H9 (cell line): ENCODE measurements around the gene COMMD1. TPM values are rescaled to one million over a fixed set of nuclear protein-coding genes. Genes with fewer than 3 reads are reported as not detected.

ENCODE experiments used
- DNase-seq: peaks from one replicate; pipeline ENCODE4 v3.0.0-alpha.2; 2017
- H2AFZ ChIP-seq: one replicate; pipeline ENCODE4 v1.6.1; 2013; ENCODE audit warnings: mild to moderate bottlenecking, low read length, control low read depth, moderate library complexity
- H2AK5ac ChIP-seq: 2 replicates; pipeline ENCODE4 v1.6.1; 2013; ENCODE audit warnings: low read length, control low read depth, mixed read lengths; ENCODE audit not compliant: insufficient read length
- H2BK120ac ChIP-seq: one replicate; pipeline ENCODE4 v1.6.1; 2013; ENCODE audit warnings: low read depth, mild to moderate bottlenecking, low read length, control low read depth, inconsistent platforms; ENCODE audit not compliant: poor library complexity, severe bottlenecking
- H2BK12ac ChIP-seq: 2 replicates; pipeline ENCODE4 v1.6.1; 2013; ENCODE audit warnings: low read length, control low read depth, mixed read lengths, low read depth; ENCODE audit not compliant: insufficient read length
- H2BK15ac ChIP-seq: 2 replicates; pipeline ENCODE4 v1.6.1; 2013; ENCODE audit warnings: low read depth, low read length, control low read depth
- H2BK20ac ChIP-seq: one replicate; pipeline ENCODE4 v1.6.1; 2013; ENCODE audit warnings: low read depth, mild to moderate bottlenecking, low read length, control low read depth, inconsistent platforms; ENCODE audit not compliant: poor library complexity, severe bottlenecking
- H2BK5ac ChIP-seq: 2 replicates; pipeline ENCODE4 v1.6.1; 2013; ENCODE audit warnings: low read length, control low read depth, mixed read lengths; ENCODE audit not compliant: insufficient read length
- H3K14ac ChIP-seq: 2 replicates; pipeline ENCODE4 v1.6.1; 2013; ENCODE audit warnings: low read length, control low read depth; ENCODE audit not compliant: insufficient read depth
- H3K18ac ChIP-seq: 2 replicates; pipeline ENCODE4 v1.6.1; 2013; ENCODE audit warnings: low read depth, mild to moderate bottlenecking, mixed read lengths, low read length, control low read depth; ENCODE audit not compliant: insufficient read length
- H3K23ac ChIP-seq: 2 replicates; pipeline ENCODE4 v1.6.1; 2013; ENCODE audit warnings: low read length, control low read depth, mixed read lengths, low read depth; ENCODE audit not compliant: insufficient read length
- H3K23me2 ChIP-seq: 2 replicates; pipeline ENCODE4 v1.6.1; 2013; ENCODE audit warnings: low read depth, mild to moderate bottlenecking, mixed read lengths, low read length, control low read depth; ENCODE audit not compliant: insufficient read length, poor library complexity, severe bottlenecking
- H3K27ac ChIP-seq: 2 replicates; pipeline ENCODE4 v1.5.1; 2013; ENCODE audit warnings: low read length, control low read depth, mixed read lengths, low read depth; ENCODE audit not compliant: insufficient read length
- H3K27me3 ChIP-seq: 2 replicates; pipeline ENCODE4 v1.6.1; 2013; ENCODE audit warnings: low read length, control low read depth, inconsistent platforms; ENCODE audit not compliant: insufficient read depth
- H3K4ac ChIP-seq: 2 replicates; pipeline ENCODE4 v1.6.1; 2013; ENCODE audit warnings: low read depth, mild to moderate bottlenecking, control low read depth, inconsistent platforms, low read length, moderate library complexity
- H3K4me1 ChIP-seq: 2 replicates; pipeline ENCODE4 v1.6.1; 2013; ENCODE audit warnings: low read length, control low read depth, inconsistent platforms; ENCODE audit not compliant: insufficient read depth
- H3K4me2 ChIP-seq: 2 replicates; pipeline ENCODE4 v1.6.1; 2013; ENCODE audit warnings: low read length, control low read depth, mixed read lengths; ENCODE audit not compliant: insufficient read length, insufficient read depth
- H3K56ac ChIP-seq: 2 replicates; pipeline ENCODE4 v1.6.1; 2013; ENCODE audit warnings: low read depth, mild to moderate bottlenecking, mixed read lengths, low read length, control low read depth; ENCODE audit not compliant: insufficient read length
- H3K79me1 ChIP-seq: 2 replicates; pipeline ENCODE4 v1.6.1; 2013; ENCODE audit warnings: low read depth, mild to moderate bottlenecking, moderate library complexity, low read length, control low read depth, inconsistent platforms; ENCODE audit not compliant: insufficient read depth, poor library complexity, severe bottlenecking
- H3K79me2 ChIP-seq: 2 replicates; pipeline ENCODE4 v1.6.1; 2013; ENCODE audit warnings: low read length, control low read depth, inconsistent platforms; ENCODE audit not compliant: insufficient read depth
- H3K9ac ChIP-seq: 2 replicates; pipeline ENCODE4 v1.6.1; 2013; ENCODE audit warnings: low read length, control low read depth, mixed read lengths; ENCODE audit not compliant: insufficient read length; ENCODE audit errors: extremely low read depth
- H3K9me3 ChIP-seq: one replicate; pipeline ENCODE4 v1.6.1; 2013; ENCODE audit warnings: low read depth, low read length, inconsistent platforms; ENCODE audit not compliant: control insufficient read depth
- H3T11ph ChIP-seq: one replicate; pipeline ENCODE4 v1.6.1; 2013; ENCODE audit warnings: mild to moderate bottlenecking, low read length, control low read depth, inconsistent platforms
- H4K20me1 ChIP-seq: one replicate; pipeline ENCODE4 v1.6.1; 2013; ENCODE audit not compliant: control insufficient read depth, insufficient read length, insufficient read depth
- H4K5ac ChIP-seq: 2 replicates; pipeline ENCODE4 v1.6.1; 2013; ENCODE audit warnings: low read depth, mild to moderate bottlenecking, mixed read lengths, low read length, control low read depth; ENCODE audit not compliant: insufficient read length
- H4K8ac ChIP-seq: replicated peaks from 2 replicates; pipeline ENCODE4 v1.6.1; 2013; ENCODE audit warnings: low read length, control low read depth, mixed read lengths, low read depth; ENCODE audit not compliant: insufficient read length
- H4K91ac ChIP-seq: 2 replicates; pipeline ENCODE4 v1.6.1; 2013; ENCODE audit warnings: low read depth, mild to moderate bottlenecking, moderate library complexity, mixed read lengths, low read length, control low read depth; ENCODE audit not compliant: insufficient read length
- H3K27ac Mint-ChIP-seq, 3 experiments: 2 replicates in 2 of 3; 3 replicates in 1 of 3; pipeline ENCODE4 v1.8.0; 2020 to 2021; ENCODE audit warnings: mixed read lengths in 3 of 3, mild to moderate bottlenecking in 1 of 3, moderate library complexity in 1 of 3
- H3K27me3 Mint-ChIP-seq: 2 replicates; pipeline ENCODE4 v1.8.0; 2021; ENCODE audit warnings: low read depth, mild to moderate bottlenecking, moderate library complexity, mixed read lengths
- H3K36me3 Mint-ChIP-seq, 3 experiments: 2 replicates in 2 of 3; 3 replicates in 1 of 3; pipeline ENCODE4 v1.8.0; 2020 to 2021; ENCODE audit warnings: low read depth in 3 of 3, mixed read lengths in 3 of 3; ENCODE audit not compliant: insufficient read depth in 1 of 3
- H3K4me1 Mint-ChIP-seq, 2 experiments: 2 replicates each; pipeline ENCODE4 v1.8.0; 2020; ENCODE audit warnings: mixed read lengths in 2 of 2
- H3K4me3 Mint-ChIP-seq, 2 experiments: 2 replicates in 1 of 2; 3 replicates in 1 of 2; pipeline ENCODE4 v1.8.0; 2020 to 2021; ENCODE audit warnings: mild to moderate bottlenecking in 2 of 2, mixed read lengths in 2 of 2, moderate library complexity in 1 of 2
- H3K9me3 Mint-ChIP-seq, 2 experiments: 2 replicates in 1 of 2; 3 replicates in 1 of 2; pipeline ENCODE4 v1.8.0; 2020; ENCODE audit warnings: mild to moderate bottlenecking in 2 of 2, mixed read lengths in 2 of 2, moderate library complexity in 1 of 2
- CTCF ChIP-seq: fragments of 200-600 bp; sonication (generic); conservative IDR thresholded peaks from 3 replicates; pipeline ENCODE4 v1.8.0; 2021; ENCODE audit warnings: antibody characterized with exemption, mild to moderate bottlenecking
- WGBS: extraction: QIAGEN DNeasy Blood & Tissue Kit; methylation state at CpG from one replicate; pipeline ENCODE4 v1.1.7; 2013; ENCODE audit warnings: missing lambda C conversion rate, low lambda C conversion rate, mixed read lengths; ENCODE audit not compliant: insufficient read length; ENCODE audit errors: extremely low coverage; 5-methylcytosine and 5-hydroxymethylcytosine counted together
- total RNA-seq: library from RNA; stranded (reverse); gene quantifications from 2 replicates; pipeline ENCODE4 v1.2.1, GENCODE V29; 2021

Gene COMMD1
- total RNA-seq, 1 experiment from 2014 or later = 31.5 TPM

GRCh38 chr2:61876400-61876799 lies 29.1 kb upstream of the COMMD1 start:
- Histone ChIP-seq H3K23me2 (no peaks in the 10 kb centered on the region), H3T11ph (no peak overlapping the region), H4K8ac (no peak overlapping the region), H3K79me1 (no peaks in the 10 kb centered on the region), H3K9me3 (no peaks in the 10 kb centered on the region), H3K4me1 (no peaks in the 10 kb centered on the region), H2BK120ac (no peak overlapping the region), H3K14ac (no peak overlapping the region), H2BK20ac (no peak overlapping the region), H3K4ac (no peak overlapping the region), H3K27ac (no peak overlapping the region), H3K27me3 (no peaks in the 10 kb centered on the region), H3K18ac (no peak overlapping the region), H2BK5ac (no peak overlapping the region), H4K20me1 (no peaks in the 10 kb centered on the region), H2AFZ (no peak overlapping the region), H2AK5ac (no peak overlapping the region), H2BK12ac (no peak overlapping the region), H4K5ac (no peak overlapping the region), H3K9ac (no peak overlapping the region), H3K79me2 (no peaks in the 10 kb centered on the region), H4K91ac (no peak overlapping the region), H3K23ac (no peak overlapping the region), H3K4me2 (no peak overlapping the region), H3K56ac (no peak overlapping the region), H2BK15ac (no peak overlapping the region)
- Mint-ChIP-seq H3K4me3 (no peak overlapping the region), H3K27me3 (no peaks in the 10 kb centered on the region), H3K9me3 (no peaks in the 10 kb centered on the region), H3K4me1 (no peaks in the 10 kb centered on the region), H3K27ac (no peak overlapping the region), H3K36me3 (peaks cover 55 to 91% (median 89%) of the 10 kb centered on the region in 3 experiments)
- no peak for DNase-seq
- TF ChIP-seq CTCF = no peak
- WGBS = no CpG with 5 or more reads among the region's 1 CpG
